ENCODE data around the gene SARS1. TPM values are rescaled to one million over a fixed set of nuclear protein-coding genes. Genes with fewer than 3 reads are reported as not detected.

Gene SARS1
- total and polyA plus RNA-seq, 2 of the 8 experiments (the other 6 are each of a cell fraction or from before 2014, with no cell fraction given): 83.1 to 146 TPM

- TF ChIP-seq FOSL1 (IDR thresholded peaks at IDR 0.05; ENCODE audit: insufficient read depth, low read depth, low read length): no peak
- TF ChIP-seq TAF1 (IDR thresholded peaks at IDR 0.05; ENCODE audit: low read depth, low read length): no peak
- TF ChIP-seq SP1 (IDR thresholded peaks at IDR 0.05; ENCODE audit: low read depth, low read length): no peak
- TF ChIP-seq CBX5 (IDR thresholded peaks at IDR 0.05; ENCODE audit: low read depth, low read length): no peak
- TF ChIP-seq ATF2 (IDR thresholded peaks at IDR 0.05; ENCODE audit: low read length): no peak
- TF ChIP-seq SUZ12 (IDR thresholded peaks at IDR 0.05; ENCODE audit: low read length): no peak
- TF ChIP-seq BRCA1 (IDR thresholded peaks at IDR 0.05; ENCODE audit: low read depth, low read length): no peak
Measured at GRCh38 chr1:109250454-109251276, 36.9 kb downstream of the SARS1 start (continued).
